Ramos (cell line): ENCODE results near the gene GRK1.

Experiments used
- in situ Hi-C: fragments of 300-500 bp; cut with MboI; formaldehyde crosslinking; loops from one replicate; pipeline ENCODE4 v1.14.3; 2022; ENCODE audit warnings: low sequenced_read_pairs; ENCODE audit not compliant: unreplicated experiment

The GRK1 gene

GRCh38 chr13:113786262-113786841 lies 119.3 kb downstream of the GRK1 start:
- in situ Hi-C loops: no loop called here
